Tibial nerve (tissue), 4 donors: ENCODE results near the gene CDH6. TPM values are rescaled to one million over a fixed set of nuclear protein-coding genes. Genes with fewer than 3 reads are reported as not detected.

Experiments
- DNase-seq, 2 donors: peaks; one replicate each; pipeline ENCODE4 v3.0.0-alpha.2; 2019; ENCODE audit warnings: low spot score in 2 of 2
- H3K27ac ChIP-seq, 4 donors: fragments of 200-600 bp; sonication (generic) in 3 of 4; one replicate each; pipeline ENCODE4 v1.5.1; 2017 to 2019; ENCODE audit warnings: mild to moderate bottlenecking in 1 of 4
- H3K27me3 ChIP-seq, 2 donors: fragments of 200-600 bp; sonication (generic) in 1 of 2; one replicate each; pipeline versions ENCODE4 v1.5.1 to v1.6.0; 2017 to 2019
- H3K36me3 ChIP-seq, 3 donors: fragments of 200-600 bp; sonication (generic); one replicate each; pipeline ENCODE4 v1.5.1; 2018 to 2019
- H3K4me1 ChIP-seq, 4 donors: fragments of 200-600 bp; sonication (generic) in 3 of 4; one replicate each; pipeline ENCODE4 v1.5.1; 2017 to 2019
- H3K4me3 ChIP-seq, 4 donors: fragments of 200-600 bp; sonication (generic) in 3 of 4; one replicate each; pipeline ENCODE4 v1.5.1; 2017 to 2019; ENCODE audit warnings: mild to moderate bottlenecking in 1 of 4, moderate library complexity in 1 of 4
- H3K9me3 ChIP-seq, 4 donors: fragments of 200-600 bp; sonication (generic) in 3 of 4; one replicate each; pipeline ENCODE4 v1.5.1; 2017 to 2019
- EP300 ChIP-seq, 2 donors: sonication (generic); formaldehyde crosslinking; IDR thresholded peaks; one replicate each; pipeline ENCODE4 v1.6.1; 2017; ENCODE audit warnings: antibody characterized with exemption in 2 of 2, mild to moderate bottlenecking in 1 of 2
- POLR2A ChIP-seq, 2 donors: fragments of 450-650 bp; IDR thresholded peaks; one replicate each; pipeline ENCODE4 v1.6.1; 2017; ENCODE audit warnings: antibody characterized with exemption in 2 of 2, mild to moderate bottlenecking in 2 of 2, moderate library complexity in 2 of 2
- WGBS, 2 donors: methylation state at CpG; one replicate each; pipeline ENCODE4 v1.1.5; 2018; 5-methylcytosine and 5-hydroxymethylcytosine counted together
- total RNA-seq, 4 donors: library from RNA; depleted of rRNA; stranded (reverse); fragments of >200 nt; gene quantifications; one replicate each; pipeline ENCODE4 v1.1.0, GENCODE V29; 2016
- TF ChIP-seq, protein P1 (sequence below), 5 experiments: fragments of 200-600 bp in 3 of 5; fragments of 450-650 bp in 2 of 5; sonication (generic) in 3 of 5; IDR thresholded peaks; one replicate each; pipeline ENCODE4 v1.5.1; 2016 to 2019; ENCODE audit warnings: antibody characterized with exemption in 5 of 5, mild to moderate bottlenecking in 3 of 5, moderate library complexity in 2 of 5

The CDH6 gene
- total RNA-seq, 4 donors from 2014 or later, result 10.8 to 23.9 (median 17.5) TPM

DNA sequence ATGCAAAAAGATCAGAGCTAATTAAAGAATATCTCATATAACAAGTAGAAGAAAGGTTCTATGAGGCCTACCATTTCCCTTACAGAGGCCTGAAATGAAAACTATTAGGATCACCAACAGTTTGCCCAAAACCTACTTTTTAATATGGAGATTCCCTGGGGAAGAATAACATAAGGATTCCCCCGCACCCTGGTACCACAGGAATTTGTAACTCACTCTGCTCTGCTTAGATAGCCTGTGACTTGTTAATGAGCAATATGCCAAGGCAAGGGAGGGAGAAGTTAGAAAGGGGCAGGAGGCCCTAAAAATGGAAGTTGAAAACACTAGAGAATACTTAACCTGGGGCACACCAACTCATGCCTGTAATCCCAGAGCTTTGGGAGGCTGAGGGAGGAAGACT lies 107.0 kb downstream of the CDH6 start:
- no peak for DNase-seq
- H3K27me3 ChIP-seq, result no peaks in the 10 kb centered on the region
- H3K27ac ChIP-seq, result no peak overlapping the region
- TF ChIP-seq, protein P1, sequence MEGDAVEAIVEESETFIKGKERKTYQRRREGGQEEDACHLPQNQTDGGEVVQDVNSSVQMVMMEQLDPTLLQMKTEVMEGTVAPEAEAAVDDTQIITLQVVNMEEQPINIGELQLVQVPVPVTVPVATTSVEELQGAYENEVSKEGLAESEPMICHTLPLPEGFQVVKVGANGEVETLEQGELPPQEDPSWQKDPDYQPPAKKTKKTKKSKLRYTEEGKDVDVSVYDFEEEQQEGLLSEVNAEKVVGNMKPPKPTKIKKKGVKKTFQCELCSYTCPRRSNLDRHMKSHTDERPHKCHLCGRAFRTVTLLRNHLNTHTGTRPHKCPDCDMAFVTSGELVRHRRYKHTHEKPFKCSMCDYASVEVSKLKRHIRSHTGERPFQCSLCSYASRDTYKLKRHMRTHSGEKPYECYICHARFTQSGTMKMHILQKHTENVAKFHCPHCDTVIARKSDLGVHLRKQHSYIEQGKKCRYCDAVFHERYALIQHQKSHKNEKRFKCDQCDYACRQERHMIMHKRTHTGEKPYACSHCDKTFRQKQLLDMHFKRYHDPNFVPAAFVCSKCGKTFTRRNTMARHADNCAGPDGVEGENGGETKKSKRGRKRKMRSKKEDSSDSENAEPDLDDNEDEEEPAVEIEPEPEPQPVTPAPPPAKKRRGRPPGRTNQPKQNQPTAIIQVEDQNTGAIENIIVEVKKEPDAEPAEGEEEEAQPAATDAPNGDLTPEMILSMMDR (IDR thresholded peaks at IDR 0.05), result no peak
- TF ChIP-seq EP300 (IDR thresholded peaks at IDR 0.05), result no peak
- H3K9me3 ChIP-seq, result no peaks in the 10 kb centered on the region
- no peaks in the 10 kb centered on the region for H3K4me1 ChIP-seq
- peaks cover 0 to 3% (median 0%) of the 10 kb centered on the region in 3 donors for H3K36me3 ChIP-seq
- 74 to 97% methylated on average over 1 of the region's 1 CpG for WGBS, 2 donors
- no peak overlapping the region for H3K4me3 ChIP-seq

DNA sequence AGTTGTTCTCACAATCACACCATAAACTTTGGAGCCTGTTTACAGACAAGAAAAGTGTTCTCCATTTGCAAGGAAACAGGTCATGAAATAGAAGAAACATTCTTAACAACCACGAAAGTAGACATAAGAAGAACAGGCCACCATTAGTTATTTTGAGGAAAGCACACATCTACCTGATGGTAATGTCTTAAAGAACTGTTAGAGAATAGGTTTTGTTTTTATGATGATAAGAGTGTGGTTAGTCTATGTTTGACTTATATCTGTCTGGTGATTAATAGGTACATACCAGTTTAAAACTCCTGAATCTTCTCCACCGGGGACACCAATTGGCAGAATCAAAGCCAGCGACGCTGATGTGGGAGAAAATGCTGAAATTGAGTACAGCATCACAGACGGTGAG lies 108.3 kb downstream of the CDH6 start:
- no peak for DNase-seq
- Histone ChIP-seq H3K36me3 (peaks cover 0 to 3% (median under 1%) of the 10 kb centered on the region in 3 donors), H3K27me3 (no peaks in the 10 kb centered on the region), H3K4me1 (no peaks in the 10 kb centered on the region), H3K27ac (no peak overlapping the region), H3K9me3 (no peaks in the 10 kb centered on the region), H3K4me3 (no peak overlapping the region)
- WGBS, 2 donors, result 69 to 78% methylated on average over 5 of the region's 5 CpGs
- TF ChIP-seq POLR2A (IDR thresholded peaks at IDR 0.05) (no peak), EP300 (IDR thresholded peaks at IDR 0.05) (no peak)
- TF ChIP-seq, protein P1 (IDR thresholded peaks at IDR 0.05), result no peak

DNA sequence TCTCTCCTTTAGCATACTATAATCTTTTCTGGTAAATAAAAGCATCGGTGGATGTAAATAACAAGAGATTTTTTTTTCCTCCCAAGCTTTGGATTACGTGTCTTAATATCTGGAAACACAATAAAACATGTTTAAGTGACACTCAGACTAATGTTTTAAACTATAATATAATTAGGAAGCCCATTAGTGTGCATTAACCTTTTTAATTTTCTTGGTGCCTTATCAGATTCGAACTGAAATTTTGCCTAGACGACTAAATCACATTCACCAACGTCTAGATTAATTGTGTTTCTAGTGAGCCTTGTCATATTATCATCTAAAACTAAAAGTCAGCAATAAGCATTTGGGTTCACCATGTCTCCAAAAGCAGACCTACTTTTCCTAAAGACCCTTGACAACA lies 110.2 kb downstream of the CDH6 start:
- WGBS, 2 donors, result 88 to 92% methylated on average over 5 of the region's 5 CpGs
- Histone ChIP-seq H3K27ac (no peak overlapping the region), H3K4me1 (no peaks in the 10 kb centered on the region), H3K36me3 (peaks cover 0 to 3% (median 0%) of the 10 kb centered on the region in 3 donors), H3K27me3 (no peaks in the 10 kb centered on the region), H3K9me3 (no peaks in the 10 kb centered on the region), H3K4me3 (no peak overlapping the region)
- TF ChIP-seq, protein P1 (IDR thresholded peaks at IDR 0.05), result no peak
- TF ChIP-seq POLR2A (IDR thresholded peaks at IDR 0.05) (no peak), EP300 (IDR thresholded peaks at IDR 0.05) (no peak)
- no peak for DNase-seq

DNA sequence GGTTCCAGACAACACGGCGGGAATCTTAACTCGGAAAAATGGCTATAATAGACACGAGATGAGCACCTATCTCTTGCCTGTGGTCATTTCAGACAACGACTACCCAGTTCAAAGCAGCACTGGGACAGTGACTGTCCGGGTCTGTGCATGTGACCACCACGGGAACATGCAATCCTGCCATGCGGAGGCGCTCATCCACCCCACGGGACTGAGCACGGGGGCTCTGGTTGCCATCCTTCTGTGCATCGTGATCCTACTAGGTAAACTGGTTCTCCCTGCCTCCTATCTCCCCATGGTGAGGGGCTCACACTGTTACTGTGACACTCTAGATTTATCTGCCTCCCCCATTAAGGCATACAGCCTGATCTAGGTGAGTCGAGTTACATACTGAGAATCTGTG lies 124.2 kb downstream of the CDH6 start:
- Histone ChIP-seq H3K27ac (no peak overlapping the region), H3K27me3 (no peaks in the 10 kb centered on the region), H3K9me3 (no peaks in the 10 kb centered on the region), H3K36me3 (peaks cover 0 to 13% (median 0%) of the 10 kb centered on the region in 3 donors), H3K4me1 (no peaks in the 10 kb centered on the region), H3K4me3 (no peak overlapping the region)
- no peak for DNase-seq
- 89 to 90% methylated on average over 13 of the region's 13 CpGs for WGBS, 2 donors
- TF ChIP-seq, protein P1 (IDR thresholded peaks at IDR 0.05), result no peak
- TF ChIP-seq EP300 (IDR thresholded peaks at IDR 0.05), result no peak
- TF ChIP-seq POLR2A (IDR thresholded peaks at IDR 0.05), result no peak

DNA sequence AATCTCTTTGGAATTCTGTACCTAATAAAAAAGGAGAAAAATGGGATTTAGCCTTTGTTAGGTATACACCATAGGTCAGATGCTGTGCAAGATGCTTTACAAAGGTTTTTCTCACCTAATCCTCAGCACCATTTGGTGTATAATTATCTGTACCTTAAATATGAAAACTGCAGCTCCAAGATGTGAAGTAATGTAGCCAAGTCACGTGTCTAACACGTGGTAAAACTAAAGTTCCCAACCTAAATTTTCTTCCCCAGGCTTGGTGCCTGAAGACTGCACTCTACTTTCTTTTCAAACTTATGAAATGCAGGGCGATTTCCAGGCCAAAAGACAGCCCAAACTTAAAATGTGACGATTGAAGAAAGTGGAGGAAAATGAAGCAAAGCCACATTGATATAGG lies 125.8 kb downstream of the CDH6 start:
- TF ChIP-seq, protein P1 (IDR thresholded peaks at IDR 0.05), result no peak
- no peak for TF ChIP-seq POLR2A (IDR thresholded peaks at IDR 0.05)
- no peak for TF ChIP-seq EP300 (IDR thresholded peaks at IDR 0.05)
- H3K4me3 ChIP-seq, result no peak overlapping the region
- no peak for DNase-seq
- H3K27ac ChIP-seq, result no peak overlapping the region
- peaks cover 0 to 24% (median 0%) of the 10 kb centered on the region in 3 donors for H3K36me3 ChIP-seq
- H3K9me3 ChIP-seq, result no peaks in the 10 kb centered on the region
- H3K27me3 ChIP-seq, result no peaks in the 10 kb centered on the region
- H3K4me1 ChIP-seq, result no peaks in the 10 kb centered on the region
- 75 to 78% methylated on average over 4 of the region's 4 CpGs for WGBS, 2 donors
